ENCODE data around the gene ADD2. TPM values are rescaled to one million over a fixed set of nuclear protein-coding genes. Genes with fewer than 3 reads are reported as not detected.

ADD2 gene
- total and polyA plus RNA-seq, 3 donors from 2014 or later = 5.1 to 6.1 (median 5.8) TPM

DNA sequence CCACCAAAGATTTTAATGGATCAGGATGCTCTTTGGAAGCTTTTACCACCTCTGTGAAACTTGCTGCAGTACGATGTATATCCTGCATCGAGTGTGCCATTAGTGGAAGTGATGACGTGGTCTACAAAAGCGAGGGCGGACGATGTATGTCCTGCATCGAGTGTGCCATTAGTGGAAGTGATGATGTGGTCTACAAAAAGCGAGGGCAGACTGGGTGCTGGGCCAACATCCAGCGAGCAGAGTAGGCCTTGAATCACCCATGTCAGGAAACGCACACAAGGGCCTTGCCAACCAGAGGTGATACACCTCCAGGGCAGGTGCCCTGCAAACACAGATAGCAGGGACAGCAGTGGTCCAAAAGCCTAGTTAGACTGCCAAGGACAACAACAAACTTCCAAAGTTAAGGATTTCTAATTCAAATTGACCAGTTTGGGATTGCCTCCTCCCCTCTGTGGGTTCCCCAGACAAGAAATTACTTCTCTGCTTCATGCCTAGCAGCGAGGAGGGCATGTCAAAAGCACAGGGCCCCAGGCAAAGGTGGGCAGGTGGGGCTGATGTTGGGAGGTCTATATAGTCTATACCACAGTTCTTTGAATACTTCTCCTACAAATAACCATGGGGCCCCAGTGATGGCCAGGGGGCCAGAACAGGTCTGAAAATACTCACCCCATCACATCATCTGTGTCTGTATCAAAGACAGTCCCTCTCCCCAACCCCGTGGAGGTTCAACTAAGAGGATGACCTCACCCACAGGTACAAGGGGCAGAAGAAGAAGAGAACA is 70.2 kb downstream of the ADD2 start:
- TF ChIP-seq POLR2A (IDR thresholded peaks at IDR 0.05) = no peak
- TF ChIP-seq, protein P1, sequence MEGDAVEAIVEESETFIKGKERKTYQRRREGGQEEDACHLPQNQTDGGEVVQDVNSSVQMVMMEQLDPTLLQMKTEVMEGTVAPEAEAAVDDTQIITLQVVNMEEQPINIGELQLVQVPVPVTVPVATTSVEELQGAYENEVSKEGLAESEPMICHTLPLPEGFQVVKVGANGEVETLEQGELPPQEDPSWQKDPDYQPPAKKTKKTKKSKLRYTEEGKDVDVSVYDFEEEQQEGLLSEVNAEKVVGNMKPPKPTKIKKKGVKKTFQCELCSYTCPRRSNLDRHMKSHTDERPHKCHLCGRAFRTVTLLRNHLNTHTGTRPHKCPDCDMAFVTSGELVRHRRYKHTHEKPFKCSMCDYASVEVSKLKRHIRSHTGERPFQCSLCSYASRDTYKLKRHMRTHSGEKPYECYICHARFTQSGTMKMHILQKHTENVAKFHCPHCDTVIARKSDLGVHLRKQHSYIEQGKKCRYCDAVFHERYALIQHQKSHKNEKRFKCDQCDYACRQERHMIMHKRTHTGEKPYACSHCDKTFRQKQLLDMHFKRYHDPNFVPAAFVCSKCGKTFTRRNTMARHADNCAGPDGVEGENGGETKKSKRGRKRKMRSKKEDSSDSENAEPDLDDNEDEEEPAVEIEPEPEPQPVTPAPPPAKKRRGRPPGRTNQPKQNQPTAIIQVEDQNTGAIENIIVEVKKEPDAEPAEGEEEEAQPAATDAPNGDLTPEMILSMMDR (IDR thresholded peaks at IDR 0.05) = no peak
- Histone ChIP-seq H3K9me3 (no peaks in the 10 kb centered on the region), H3K36me3 (ENCODE audit: low read depth, missing control alignments) (no peaks in the 10 kb centered on the region), H3K27ac (no peak overlapping the region), H3K4me3 (no peak overlapping the region), H3K4me1 (no peaks in the 10 kb centered on the region), H3K27me3 (no peaks in the 10 kb centered on the region)
- DNase-seq = no peak
- WGBS, 2 donors = 94 to 96% methylated on average over 12 of the region's 12 CpGs
- intact Hi-C loops (cut with DNase I; ENCODE audit: low total_unique reads) = no loop called here

GRCh38 chr2:70696142-70696541 is 71.9 kb downstream of the ADD2 start:
- no peak for DNase-seq
- Histone ChIP-seq H3K4me3 (no peak overlapping the region), H3K27ac (no peak overlapping the region), H3K27me3 (no peaks in the 10 kb centered on the region), H3K9me3 (no peaks in the 10 kb centered on the region), H3K4me1 (no peaks in the 10 kb centered on the region), H3K36me3 (ENCODE audit: low read depth, missing control alignments) (no peaks in the 10 kb centered on the region)
- 92 to 95% methylated on average over 5 to 6 of the region's 6 CpGs for WGBS, 2 donors
- intact Hi-C loops (cut with DNase I; ENCODE audit: low total_unique reads) = no loop called here
- TF ChIP-seq POLR2A (IDR thresholded peaks at IDR 0.05) = no peak
- TF ChIP-seq, protein P1 (IDR thresholded peaks at IDR 0.05) = no peak

DNA sequence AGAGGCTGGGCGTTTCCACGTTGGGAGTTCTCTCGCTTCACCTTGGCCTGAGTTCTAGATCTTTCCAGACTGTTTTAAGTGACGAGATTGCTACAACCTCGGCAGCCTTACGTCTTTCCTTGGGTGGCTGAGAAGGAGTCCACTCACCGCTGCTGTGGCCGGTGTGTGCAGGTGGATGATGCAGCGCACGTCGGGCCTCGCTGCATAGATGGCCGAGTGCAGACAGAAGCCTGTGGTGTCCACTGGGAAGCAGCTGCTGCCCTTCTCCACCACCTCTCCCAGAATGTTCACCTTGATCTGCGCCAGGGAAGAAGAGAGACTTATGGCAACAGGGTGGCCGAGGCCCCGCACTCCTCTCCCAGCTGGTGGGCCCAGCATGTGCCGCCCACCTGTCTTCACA is 75.7 kb downstream of the ADD2 start:
- intact Hi-C loops (cut with DNase I; ENCODE audit: low total_unique reads) = no loop called here
- Histone ChIP-seq H3K27ac (no peak overlapping the region), H3K4me1 (no peaks in the 10 kb centered on the region), H3K27me3 (no peaks in the 10 kb centered on the region), H3K4me3 (no peak overlapping the region), H3K36me3 (ENCODE audit: low read depth, missing control alignments) (no peaks in the 10 kb centered on the region), H3K9me3 (no peaks in the 10 kb centered on the region)
- TF ChIP-seq POLR2A (IDR thresholded peaks at IDR 0.05) = no peak
- TF ChIP-seq, protein P1 (IDR thresholded peaks at IDR 0.05) = no peak
- no peak for DNase-seq
- 93 to 96% methylated on average over 13 to 17 of the region's 17 CpGs for WGBS, 2 donors

GRCh38 chr2:70691497-70692140 is 76.4 kb downstream of the ADD2 start:
- 93 to 94% methylated on average over 8 of the region's 8 CpGs for WGBS, 2 donors
- no peak overlapping the region for H3K4me3 ChIP-seq
- intact Hi-C loops (cut with DNase I; ENCODE audit: low total_unique reads) = no loop called here
- no peak overlapping the region for H3K27ac ChIP-seq
- no peaks in the 10 kb centered on the region for H3K27me3 ChIP-seq
- TF ChIP-seq, protein P1 (IDR thresholded peaks at IDR 0.05) = no peak
- no peak for TF ChIP-seq POLR2A (IDR thresholded peaks at IDR 0.05)
- H3K4me1 ChIP-seq = no peaks in the 10 kb centered on the region
- DNase-seq = no peak
- no peaks in the 10 kb centered on the region for H3K9me3 ChIP-seq
- H3K36me3 ChIP-seq (ENCODE audit: low read depth, missing control alignments) = no peaks in the 10 kb centered on the region
